Measurements from ENCODE around the gene OR6T1.

OR6T1 gene

GRCh38 chr11:123943738-123944137 is at the start of gene OR6T1:
TSS of gene OR6T1 (minus strand) at chr11:123943838. CDS start at chr11:123943838, 0 bp downstream.
- DNase-seq (ENCODE audit: low read depth) = no peak
- no peak within 1 kb of the TSS for H3K4me3 ChIP-seq (ENCODE audit: low read depth, low read length)

- no peak for DNase-seq (ENCODE audit: low read depth)
- H3K4me3 ChIP-seq (ENCODE audit: low read depth, low read length) = no peak overlapping the region
These were observed 35.7 kb upstream of the OR6T1 start for GRCh38 chr11:123979311-123979710.

- no peak for DNase-seq (ENCODE audit: low read depth)
- H3K4me3 ChIP-seq (ENCODE audit: low read depth, low read length) = no peak within 1 kb of the TSS
These were observed 34.2 kb upstream of the OR6T1 start, which contains the start of gene OR10S1 for GRCh38 chr11:123977731-123978347. TSS of gene OR10S1 (minus strand) at chr11:123977781. CDS start at chr11:123977664, 117 bp downstream.

- DNase-seq (ENCODE audit: low read depth) = no peak
These were observed 33.3 kb upstream of the OR6T1 start for GRCh38 chr11:123976770-123977560.

GRCh38 chr11:123973816-123974215 is 30.2 kb upstream of the OR6T1 start:
- no peak overlapping the region for H3K4me3 ChIP-seq (ENCODE audit: low read depth, low read length)
- peak; percentile 69 for DNase-seq (ENCODE audit: low read depth)

More at GRCh38 chr11:123976770-123977560, 33.3 kb upstream of the OR6T1 start:
- H3K4me3 ChIP-seq (ENCODE audit: low read depth, low read length) = no peak overlapping the region

GRCh38 chr11:123956752-123957151 is 13.1 kb upstream of the OR6T1 start:
- no peak for DNase-seq (ENCODE audit: low read depth)
- no peak overlapping the region for H3K4me3 ChIP-seq (ENCODE audit: low read depth, low read length)

GRCh38 chr11:123945132-123945531 is 1.5 kb upstream of the OR6T1 start:
- no peak overlapping the region for H3K4me3 ChIP-seq (ENCODE audit: low read depth, low read length)

GRCh38 chr11:123942413-123942812 is 1.2 kb downstream of the OR6T1 start:
- DNase-seq (ENCODE audit: low read depth) = no peak
- H3K4me3 ChIP-seq (ENCODE audit: low read depth, low read length) = no peak overlapping the region

More at GRCh38 chr11:123945132-123945531, 1.5 kb upstream of the OR6T1 start:
- no peak for DNase-seq (ENCODE audit: low read depth)

GRCh38 chr11:123939317-123939716 is 4.3 kb downstream of the OR6T1 start, which contains the start of gene OR4D5:
TSS of gene OR4D5 (plus strand) at chr11:123939617. CDS start at chr11:123939617, 0 bp downstream.
- H3K4me3 ChIP-seq (ENCODE audit: low read depth, low read length) = no peak within 1 kb of the TSS
- no peak for DNase-seq (ENCODE audit: low read depth)

GRCh38 chr11:123924027-123924426 is 19.6 kb downstream of the OR6T1 start:
- no peak overlapping the region for H3K4me3 ChIP-seq (ENCODE audit: low read depth, low read length)
- no peak for DNase-seq (ENCODE audit: low read depth)

- no peak for DNase-seq (ENCODE audit: low read depth)
- no peak overlapping the region for H3K4me3 ChIP-seq (ENCODE audit: low read depth, low read length)
These were observed 22.7 kb downstream of the OR6T1 start for GRCh38 chr11:123920943-123921342.

GRCh38 chr11:123905826-123906225 is 37.8 kb downstream of the OR6T1 start:
- H3K4me3 ChIP-seq (ENCODE audit: low read depth, low read length) = no peak overlapping the region
- DNase-seq (ENCODE audit: low read depth) = no peak

- H3K4me3 ChIP-seq (ENCODE audit: low read depth, low read length) = no peak overlapping the region
- no peak for DNase-seq (ENCODE audit: low read depth)
These were observed 38.7 kb downstream of the OR6T1 start for GRCh38 chr11:123904932-123905331.

GRCh38 chr11:123903932-123904331 is 39.7 kb downstream of the OR6T1 start:
- DNase-seq (ENCODE audit: low read depth) = no peak
- no peak overlapping the region for H3K4me3 ChIP-seq (ENCODE audit: low read depth, low read length)

GRCh38 chr11:123901867-123902266 is 41.8 kb downstream of the OR6T1 start, which contains the start of gene OR8D4:
TSS of gene OR8D4 (plus strand) at chr11:123902167. CDS start at chr11:123906432, 4,265 bp downstream.
- DNase-seq (ENCODE audit: low read depth) = no peak
- no peak within 1 kb of the TSS for H3K4me3 ChIP-seq (ENCODE audit: low read depth, low read length)

GRCh38 chr11:123899792-123900191 is 43.8 kb downstream of the OR6T1 start:
- H3K4me3 ChIP-seq (ENCODE audit: low read depth, low read length) = no peak overlapping the region
- no peak for DNase-seq (ENCODE audit: low read depth)

Measured in skeletal muscle cell (primary cell).